GM12892 (cell line): Measurements from ENCODE around the gene KIF5C.

ENCODE experiments used
- DNase-seq: peaks from one replicate; pipeline ENCODE4 v3.0.0; 2011; ENCODE audit not compliant: insufficient read length
- FAIRE-seq: peaks from 2 replicates; lab custom pipeline; 2011; peaks lifted over from hg19 to GRCh38; lab: Jason Lieb, UNC
- POLR2A ChIP-seq: IDR thresholded peaks from 2 replicates; pipeline ENCODE4 v1.6.1; 2011; ENCODE audit warnings: low read depth, low read length, control low read depth
- POLR2AphosphoS5 ChIP-seq: IDR thresholded peaks from 2 replicates; pipeline ENCODE4 v1.6.1; 2011; ENCODE audit warnings: low read depth, low read length, control low read depth
- TAF1 ChIP-seq: IDR thresholded peaks from 2 replicates; pipeline ENCODE4 v1.6.1; 2011; ENCODE audit warnings: low read depth, mild to moderate bottlenecking, control low read depth, low read length, borderline replicate concordance

The KIF5C gene

GRCh38 chr2:149055751-149056150, 180.7 kb downstream of the KIF5C start:
- FAIRE-seq (no peak), DNase-seq (no peak)
- TF ChIP-seq TAF1: no peak
- TF ChIP-seq POLR2AphosphoS5: no peak
- TF ChIP-seq POLR2A: no peak

GRCh38 chr2:149056541-149057255, 181.7 kb downstream of the KIF5C start:
- no peak for TF ChIP-seq TAF1
- TF ChIP-seq POLR2A: no peak
- no peak for TF ChIP-seq POLR2AphosphoS5
- DNase-seq: no peak
- FAIRE-seq: no peak

GRCh38 chr2:149057401-149057800, 182.4 kb downstream of the KIF5C start:
- DNase-seq (no peak), FAIRE-seq (no peak)
- TF ChIP-seq POLR2A (no peak), TAF1 (no peak), POLR2AphosphoS5 (no peak)

GRCh38 chr2:149058936-149059335, 183.9 kb downstream of the KIF5C start:
- no peak for FAIRE-seq
- no peak for TF ChIP-seq POLR2AphosphoS5
- no peak for TF ChIP-seq POLR2A
- TF ChIP-seq TAF1: no peak
- no peak for DNase-seq

- FAIRE-seq: no peak
Observed at GRCh38 chr2:149059822-149060221, 184.8 kb downstream of the KIF5C start.

GRCh38 chr2:149061133-149061745, 186.2 kb downstream of the KIF5C start:
- DNase-seq (no peak), FAIRE-seq (no peak)
- no peak for TF ChIP-seq POLR2AphosphoS5
- TF ChIP-seq TAF1: no peak
- TF ChIP-seq POLR2A: no peak

More at GRCh38 chr2:149059822-149060221, 184.8 kb downstream of the KIF5C start:
- no peak for DNase-seq
- TF ChIP-seq POLR2AphosphoS5 (no peak), POLR2A (no peak), TAF1 (no peak)

- no peak for TF ChIP-seq TAF1
- TF ChIP-seq POLR2AphosphoS5: no peak
- no peak for TF ChIP-seq POLR2A
- DNase-seq: no peak
- FAIRE-seq: no peak
Observed at GRCh38 chr2:149062531-149062930, 187.5 kb downstream of the KIF5C start.

GRCh38 chr2:149063177-149063576, 188.2 kb downstream of the KIF5C start:
- DNase-seq: no peak
- no peak for TF ChIP-seq POLR2A
- TF ChIP-seq TAF1: no peak
- no peak for TF ChIP-seq POLR2AphosphoS5
- FAIRE-seq: no peak

- TF ChIP-seq POLR2AphosphoS5 (no peak), POLR2A (no peak), TAF1 (no peak)
- FAIRE-seq (no peak), DNase-seq (no peak)
Observed at GRCh38 chr2:149064365-149064841, 189.4 kb downstream of the KIF5C start.

- no peak for FAIRE-seq
- DNase-seq: no peak
- TF ChIP-seq POLR2AphosphoS5 (no peak), TAF1 (no peak), POLR2A (no peak)
Observed at GRCh38 chr2:149064856-149065630, 190.0 kb downstream of the KIF5C start.

GRCh38 chr2:149068225-149068995, 193.4 kb downstream of the KIF5C start:
- FAIRE-seq (no peak), DNase-seq (no peak)
- no peak for TF ChIP-seq POLR2A
